Parathyroid adenoma (tissue), 2 donors: ENCODE measurements around the gene DARS1.

Experiments
- H2AFZ ChIP-seq: fragments of 300-600 bp; sonication (generic); one replicate; pipeline ENCODE4 v1.7.0; 2017; ENCODE audit warnings: antibody characterized with exemption, mild to moderate bottlenecking
- H3K27ac ChIP-seq: fragments of 300-600 bp; sonication (generic); one replicate; pipeline ENCODE4 v1.7.0; 2017
- H3K27me3 ChIP-seq: fragments of 300-600 bp; sonication (generic); one replicate; pipeline ENCODE4 v1.7.0; 2017; ENCODE audit warnings: low read length; ENCODE audit not compliant: control insufficient read depth, insufficient read depth
- H3K36me3 ChIP-seq: fragments of 300-600 bp; sonication (generic); one replicate; pipeline ENCODE4 v1.7.0; 2017; ENCODE audit warnings: low read length; ENCODE audit not compliant: control insufficient read depth, insufficient read depth
- H3K4me1 ChIP-seq: fragments of 300-600 bp; sonication (generic); one replicate; pipeline ENCODE4 v1.7.0; 2017; ENCODE audit warnings: control low read depth
- H3K4me2 ChIP-seq: fragments of 300-600 bp; sonication (generic); one replicate; pipeline ENCODE4 v1.7.0; 2017; ENCODE audit warnings: low read length
- H3K4me3 ChIP-seq: fragments of 300-600 bp; sonication (generic); one replicate; pipeline ENCODE4 v1.7.0; 2017; ENCODE audit warnings: low read depth, low read length
- H3K79me2 ChIP-seq: fragments of 300-600 bp; sonication (generic); one replicate; pipeline ENCODE4 v1.7.0; 2017; ENCODE audit warnings: control low read depth
- H3K9ac ChIP-seq: fragments of 300-600 bp; sonication (generic); one replicate; pipeline ENCODE4 v1.7.0; 2017; ENCODE audit warnings: mild to moderate bottlenecking
- H3K9me3 ChIP-seq: fragments of 300-600 bp; sonication (generic); one replicate; pipeline ENCODE4 v1.7.0; 2017; ENCODE audit warnings: low read length; ENCODE audit not compliant: control insufficient read depth
- TF ChIP-seq, protein P1 (sequence below): fragments of 300-600 bp; sonication (generic); IDR thresholded peaks from one replicate; pipeline ENCODE4 v1.7.0; 2017; ENCODE audit warnings: antibody characterized with exemption, mild to moderate bottlenecking
- donor health status: primary hyperparathyroidism.

DARS1 gene

DNA sequence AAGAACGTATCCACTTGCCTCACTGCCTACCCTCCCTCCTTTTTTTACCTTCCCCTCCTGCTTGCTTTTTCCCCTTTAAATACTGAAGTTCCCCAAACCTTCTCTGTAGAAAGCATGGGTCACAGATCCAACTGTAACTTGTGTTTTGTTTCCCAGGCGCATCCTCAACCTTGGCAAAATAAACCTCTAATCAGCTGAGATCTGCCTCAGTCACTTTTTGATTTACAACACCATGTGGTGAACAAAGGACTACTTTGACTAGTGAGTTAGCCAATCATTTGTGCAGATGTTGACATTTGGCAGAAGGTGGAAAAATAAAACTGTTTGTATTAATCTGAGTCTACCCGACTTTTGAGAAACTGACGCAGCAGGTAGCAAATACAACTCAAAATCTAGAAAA is 85.9 kb downstream of the DARS1 start:
- H3K79me2 ChIP-seq = no peaks in the 10 kb centered on the region
- no peak overlapping the region for H3K27ac ChIP-seq
- H3K27me3 ChIP-seq = no peaks in the 10 kb centered on the region
- no peak overlapping the region for H3K9ac ChIP-seq
- TF ChIP-seq, protein P1, sequence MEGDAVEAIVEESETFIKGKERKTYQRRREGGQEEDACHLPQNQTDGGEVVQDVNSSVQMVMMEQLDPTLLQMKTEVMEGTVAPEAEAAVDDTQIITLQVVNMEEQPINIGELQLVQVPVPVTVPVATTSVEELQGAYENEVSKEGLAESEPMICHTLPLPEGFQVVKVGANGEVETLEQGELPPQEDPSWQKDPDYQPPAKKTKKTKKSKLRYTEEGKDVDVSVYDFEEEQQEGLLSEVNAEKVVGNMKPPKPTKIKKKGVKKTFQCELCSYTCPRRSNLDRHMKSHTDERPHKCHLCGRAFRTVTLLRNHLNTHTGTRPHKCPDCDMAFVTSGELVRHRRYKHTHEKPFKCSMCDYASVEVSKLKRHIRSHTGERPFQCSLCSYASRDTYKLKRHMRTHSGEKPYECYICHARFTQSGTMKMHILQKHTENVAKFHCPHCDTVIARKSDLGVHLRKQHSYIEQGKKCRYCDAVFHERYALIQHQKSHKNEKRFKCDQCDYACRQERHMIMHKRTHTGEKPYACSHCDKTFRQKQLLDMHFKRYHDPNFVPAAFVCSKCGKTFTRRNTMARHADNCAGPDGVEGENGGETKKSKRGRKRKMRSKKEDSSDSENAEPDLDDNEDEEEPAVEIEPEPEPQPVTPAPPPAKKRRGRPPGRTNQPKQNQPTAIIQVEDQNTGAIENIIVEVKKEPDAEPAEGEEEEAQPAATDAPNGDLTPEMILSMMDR = no peak
- no peak overlapping the region for H3K4me3 ChIP-seq
- H3K9me3 ChIP-seq = no peaks in the 10 kb centered on the region
- H3K36me3 ChIP-seq = no peaks in the 10 kb centered on the region
- no peak overlapping the region for H2AFZ ChIP-seq
- no peak overlapping the region for H3K4me2 ChIP-seq
- no peaks in the 10 kb centered on the region for H3K4me1 ChIP-seq

DNA sequence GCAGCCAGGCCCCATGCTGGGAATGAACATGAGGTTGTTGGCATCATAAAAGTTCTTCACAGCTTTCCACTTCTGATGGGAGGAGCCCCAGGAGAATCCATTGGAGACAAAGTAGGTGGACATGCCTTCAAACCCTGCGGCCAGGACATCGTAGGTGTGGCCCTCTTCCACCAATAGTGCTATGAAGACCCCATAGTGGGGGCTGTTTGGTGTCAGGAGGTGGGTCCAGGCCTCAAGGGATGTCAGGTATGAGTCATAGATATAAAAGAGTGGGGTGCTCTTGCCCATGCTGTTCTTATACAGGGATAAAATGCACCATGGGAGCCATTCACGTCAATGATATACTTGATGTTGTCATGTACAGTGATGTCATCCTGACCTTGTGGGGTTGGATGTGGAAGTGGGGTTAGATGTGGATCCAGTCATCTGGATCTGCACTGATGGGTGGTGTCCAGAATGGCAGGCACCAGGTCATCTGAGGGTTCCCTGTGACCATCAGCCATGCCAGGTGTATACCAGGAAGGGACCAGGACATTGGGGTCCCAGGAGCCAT is 87.1 kb downstream of the DARS1 start:
- no peaks in the 10 kb centered on the region for H3K79me2 ChIP-seq
- no peak overlapping the region for H3K4me2 ChIP-seq
- no peak overlapping the region for H3K4me3 ChIP-seq
- no peaks in the 10 kb centered on the region for H3K36me3 ChIP-seq
- H3K4me1 ChIP-seq = no peaks in the 10 kb centered on the region
- TF ChIP-seq, protein P1 = no peak
- H2AFZ ChIP-seq = no peak overlapping the region
- H3K27me3 ChIP-seq = no peaks in the 10 kb centered on the region
- no peaks in the 10 kb centered on the region for H3K9me3 ChIP-seq
- H3K9ac ChIP-seq = no peak overlapping the region
- no peak overlapping the region for H3K27ac ChIP-seq

DNA sequence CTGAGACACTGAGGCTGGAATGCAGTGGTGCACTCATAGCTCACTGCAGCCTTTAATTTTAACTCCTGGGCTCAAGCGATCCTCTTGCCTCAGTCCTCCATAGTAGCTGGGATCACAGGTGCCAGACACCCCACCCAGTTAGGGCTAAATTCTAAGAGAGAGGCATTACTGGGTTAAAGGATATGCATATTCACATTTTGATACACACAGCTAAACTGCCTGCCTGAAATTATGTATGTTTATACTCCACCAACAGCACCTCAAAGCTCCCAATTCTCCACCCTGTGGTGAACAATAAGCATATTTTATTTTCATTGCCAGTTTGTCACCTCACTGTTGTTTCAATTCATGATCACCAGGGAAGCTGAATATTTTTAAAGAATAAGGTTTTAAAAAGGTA is 90.5 kb downstream of the DARS1 start:
- Histone ChIP-seq H3K9ac (no peak overlapping the region), H3K4me3 (no peak overlapping the region), H3K4me2 (no peak overlapping the region), H3K79me2 (no peaks in the 10 kb centered on the region), H3K27ac (no peak overlapping the region), H3K9me3 (no peaks in the 10 kb centered on the region), H3K4me1 (no peaks in the 10 kb centered on the region), H2AFZ (no peak overlapping the region), H3K27me3 (no peaks in the 10 kb centered on the region), H3K36me3 (no peaks in the 10 kb centered on the region)
- TF ChIP-seq, protein P1 = no peak

DNA sequence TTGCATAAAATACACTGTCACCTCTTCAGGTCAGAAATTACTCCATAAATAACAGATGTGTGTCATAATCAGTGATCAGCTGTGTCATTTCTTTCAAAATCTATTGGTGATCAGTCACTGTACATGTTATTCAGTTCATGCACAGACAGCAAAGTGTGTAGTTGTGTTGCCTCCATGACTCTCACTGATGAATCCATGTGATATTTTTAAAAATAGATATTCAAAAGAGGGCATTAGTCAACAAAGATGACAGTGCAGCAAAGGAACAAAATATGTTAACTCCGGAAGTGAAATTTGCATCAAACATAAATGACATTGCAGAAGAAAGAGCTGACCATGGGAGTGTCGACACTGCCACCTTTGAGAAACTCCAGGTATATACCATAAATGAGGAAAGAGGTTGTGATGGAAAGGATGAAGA is 92.0 kb downstream of the DARS1 start:
- Histone ChIP-seq H3K27me3 (no peaks in the 10 kb centered on the region), H3K9ac (no peak overlapping the region), H3K36me3 (no peaks in the 10 kb centered on the region), H3K9me3 (no peaks in the 10 kb centered on the region), H3K4me2 (no peak overlapping the region), H2AFZ (no peak overlapping the region), H3K79me2 (no peaks in the 10 kb centered on the region), H3K4me3 (no peak overlapping the region), H3K4me1 (no peaks in the 10 kb centered on the region), H3K27ac (no peak overlapping the region)
- TF ChIP-seq, protein P1 = no peak

DNA sequence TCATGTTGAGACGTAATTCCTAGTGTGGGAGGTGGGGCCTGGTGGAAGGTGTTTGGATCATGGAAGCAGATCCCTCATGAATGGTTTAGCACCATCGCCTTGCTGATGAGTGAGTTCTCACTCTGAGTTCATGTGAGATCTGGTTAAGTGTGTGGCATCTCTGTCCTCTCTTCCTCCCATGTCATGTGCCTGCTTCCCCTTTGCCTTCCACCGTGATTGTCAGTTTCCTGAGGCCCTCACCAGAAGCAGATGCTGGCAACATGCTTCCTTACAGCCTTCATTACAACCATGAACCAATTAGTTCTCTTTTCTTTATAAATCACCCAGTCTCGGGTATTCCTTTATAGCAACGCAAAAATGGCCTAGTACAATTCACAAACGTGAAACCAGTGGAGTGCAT is 94.6 kb downstream of the DARS1 start:
- H3K9ac ChIP-seq = no peak overlapping the region
- no peak overlapping the region for H2AFZ ChIP-seq
- no peaks in the 10 kb centered on the region for H3K9me3 ChIP-seq

More for the DNA sequence above, 94.6 kb downstream of the DARS1 start:
- no peaks in the 10 kb centered on the region for H3K27me3 ChIP-seq
- no peaks in the 10 kb centered on the region for H3K79me2 ChIP-seq
- H3K4me3 ChIP-seq = no peak overlapping the region
- TF ChIP-seq, protein P1 = no peak
- no peak overlapping the region for H3K4me2 ChIP-seq
- no peak overlapping the region for H3K27ac ChIP-seq
- no peaks in the 10 kb centered on the region for H3K36me3 ChIP-seq
- H3K4me1 ChIP-seq = no peaks in the 10 kb centered on the region
